ENCODE results near the gene FOXP1.

FOXP1 gene

DNA sequence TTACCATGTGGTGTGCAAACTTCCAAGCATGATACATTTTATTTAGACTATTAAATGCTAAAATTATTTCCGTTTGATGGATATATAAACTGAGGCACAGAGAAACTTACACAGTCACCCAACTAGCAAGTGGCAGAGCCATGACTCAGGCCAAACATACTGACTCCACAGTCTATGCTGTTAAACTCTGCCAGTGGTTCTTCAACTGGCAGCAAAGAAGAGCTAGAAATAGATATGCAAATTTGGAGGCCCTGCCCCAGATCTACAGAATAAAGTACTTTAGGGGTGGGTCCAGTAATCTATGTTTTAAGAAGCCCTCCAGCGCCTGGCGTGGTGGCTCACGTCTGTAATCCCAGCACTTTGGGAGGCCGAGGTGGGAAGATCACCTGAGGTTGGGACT lies 400.0 kb downstream of the FOXP1 start:
- in situ Hi-C loops (cut with MboI; ENCODE audit: low pct_unique_long_range_greater_than_20kb, low sequenced_read_pairs, unreplicated experiment) = no loop called here
- TF ChIP-seq, protein P1, sequence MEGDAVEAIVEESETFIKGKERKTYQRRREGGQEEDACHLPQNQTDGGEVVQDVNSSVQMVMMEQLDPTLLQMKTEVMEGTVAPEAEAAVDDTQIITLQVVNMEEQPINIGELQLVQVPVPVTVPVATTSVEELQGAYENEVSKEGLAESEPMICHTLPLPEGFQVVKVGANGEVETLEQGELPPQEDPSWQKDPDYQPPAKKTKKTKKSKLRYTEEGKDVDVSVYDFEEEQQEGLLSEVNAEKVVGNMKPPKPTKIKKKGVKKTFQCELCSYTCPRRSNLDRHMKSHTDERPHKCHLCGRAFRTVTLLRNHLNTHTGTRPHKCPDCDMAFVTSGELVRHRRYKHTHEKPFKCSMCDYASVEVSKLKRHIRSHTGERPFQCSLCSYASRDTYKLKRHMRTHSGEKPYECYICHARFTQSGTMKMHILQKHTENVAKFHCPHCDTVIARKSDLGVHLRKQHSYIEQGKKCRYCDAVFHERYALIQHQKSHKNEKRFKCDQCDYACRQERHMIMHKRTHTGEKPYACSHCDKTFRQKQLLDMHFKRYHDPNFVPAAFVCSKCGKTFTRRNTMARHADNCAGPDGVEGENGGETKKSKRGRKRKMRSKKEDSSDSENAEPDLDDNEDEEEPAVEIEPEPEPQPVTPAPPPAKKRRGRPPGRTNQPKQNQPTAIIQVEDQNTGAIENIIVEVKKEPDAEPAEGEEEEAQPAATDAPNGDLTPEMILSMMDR (IDR thresholded peaks at IDR 0.05; ENCODE audit: extremely low read depth, insufficient read depth, missing control alignments) = no peak
- no peak for DNase-seq (ENCODE audit: low spot score)

DNA sequence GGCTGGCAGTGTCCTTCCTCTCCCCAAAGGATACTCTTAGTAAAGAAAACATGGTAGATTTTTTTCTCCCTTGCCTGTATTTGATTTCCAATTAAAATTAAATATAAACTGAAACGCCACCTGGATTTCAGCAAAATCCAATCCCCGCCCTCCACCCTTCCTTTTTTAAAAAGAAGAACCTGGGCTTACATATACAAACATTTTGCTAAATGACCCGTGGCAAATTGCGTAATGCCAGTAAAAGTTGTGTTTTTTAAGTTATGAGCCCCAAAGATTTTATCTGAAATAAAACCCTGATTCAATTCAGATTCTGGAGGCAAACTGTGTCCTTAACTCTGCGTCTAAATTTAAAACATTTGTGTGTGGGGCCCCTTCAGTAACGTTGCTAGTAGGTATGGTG lies 403.0 kb downstream of the FOXP1 start:
- in situ Hi-C loops (cut with MboI; ENCODE audit: low pct_unique_long_range_greater_than_20kb, low sequenced_read_pairs, unreplicated experiment) = no loop called here

DNA sequence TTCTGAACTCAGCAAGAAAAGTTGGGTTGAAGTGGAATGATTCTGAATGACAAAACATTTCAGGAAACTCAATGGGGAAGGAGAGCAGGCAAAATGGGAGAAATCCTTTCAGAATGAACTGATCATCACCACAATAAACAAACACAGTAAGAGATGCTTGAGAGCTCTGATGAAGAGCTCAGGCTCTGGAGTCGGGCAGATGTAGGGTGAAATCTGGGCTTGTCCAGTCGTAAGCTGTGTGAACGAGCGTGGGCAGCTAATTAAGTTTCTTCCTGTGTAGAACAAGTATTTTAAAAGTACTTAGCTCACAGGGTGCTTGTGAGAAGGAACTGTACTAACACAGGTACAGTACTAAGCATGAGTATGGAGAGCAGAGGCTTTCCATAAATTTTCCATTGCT lies 406.2 kb downstream of the FOXP1 start:
- in situ Hi-C loops (cut with MboI; ENCODE audit: low pct_unique_long_range_greater_than_20kb, low sequenced_read_pairs, unreplicated experiment) = no loop called here
- DNase-seq (ENCODE audit: low spot score) = no peak
- TF ChIP-seq, protein P1 (IDR thresholded peaks at IDR 0.05; ENCODE audit: extremely low read depth, insufficient read depth, missing control alignments) = no peak

More for the DNA sequence above, 403.0 kb downstream of the FOXP1 start:
- DNase-seq (ENCODE audit: low spot score) = no peak
- TF ChIP-seq, protein P1 (IDR thresholded peaks at IDR 0.05; ENCODE audit: extremely low read depth, insufficient read depth, missing control alignments) = no peak

DNA sequence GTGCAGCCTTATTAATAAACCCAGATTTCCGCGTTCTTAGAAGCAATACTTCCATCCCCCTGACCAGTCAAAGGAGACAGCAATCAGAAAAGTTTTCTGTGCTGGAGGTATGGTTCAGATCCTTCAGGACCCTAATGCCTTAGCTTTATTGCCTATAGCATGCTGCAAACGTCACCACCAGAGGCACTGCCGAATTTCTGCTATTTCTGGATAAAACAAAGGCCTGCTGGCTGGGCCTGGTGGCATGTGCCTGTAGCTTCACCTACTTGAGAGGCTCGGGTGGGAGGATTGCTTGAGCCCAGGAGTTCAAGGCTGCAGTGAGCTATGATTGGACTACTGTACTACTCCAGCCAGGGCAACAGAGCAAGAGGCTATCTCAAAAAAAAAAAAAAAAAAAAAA lies 407.2 kb downstream of the FOXP1 start:
- no peak for DNase-seq (ENCODE audit: low spot score)
- in situ Hi-C loops (cut with MboI; ENCODE audit: low pct_unique_long_range_greater_than_20kb, low sequenced_read_pairs, unreplicated experiment) = no loop called here
- TF ChIP-seq, protein P1 (IDR thresholded peaks at IDR 0.05; ENCODE audit: extremely low read depth, insufficient read depth, missing control alignments) = no peak

DNA sequence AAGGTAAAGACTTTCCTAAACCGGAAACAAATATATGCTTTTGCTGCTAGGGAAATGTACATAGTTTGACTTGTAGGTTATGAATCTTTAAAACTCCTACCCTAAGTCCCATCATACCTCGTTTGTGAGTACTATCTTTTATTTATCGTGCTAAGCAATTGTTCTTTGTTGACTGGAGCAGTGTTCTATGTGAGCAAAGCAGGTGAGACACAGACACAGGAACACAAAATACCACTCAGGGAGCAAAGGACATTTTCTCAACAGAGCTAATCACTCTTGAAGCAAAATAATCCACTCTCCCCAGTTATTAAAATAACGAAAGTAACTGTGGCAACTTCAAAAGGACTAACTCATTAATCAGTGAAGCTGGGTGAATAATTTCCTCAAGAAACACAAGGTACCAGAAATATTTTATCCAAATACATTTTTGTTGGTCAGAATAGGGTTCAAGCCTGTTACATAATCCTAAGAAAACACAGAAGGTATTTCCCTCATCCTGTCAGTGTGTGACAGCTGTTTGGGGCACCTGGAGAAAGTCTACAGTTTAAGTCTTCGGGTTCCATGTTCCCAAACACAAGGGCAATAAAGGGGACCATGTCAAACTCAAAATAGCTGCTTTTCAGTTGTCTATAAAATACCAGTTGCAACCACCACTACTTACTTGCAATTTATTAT lies 407.7 kb downstream of the FOXP1 start:
- TF ChIP-seq, protein P1 (IDR thresholded peaks at IDR 0.05; ENCODE audit: extremely low read depth, insufficient read depth, missing control alignments) = no peak
- DNase-seq (ENCODE audit: low spot score) = no peak
- in situ Hi-C loops (cut with MboI; ENCODE audit: low pct_unique_long_range_greater_than_20kb, low sequenced_read_pairs, unreplicated experiment) = no loop called here

DNA sequence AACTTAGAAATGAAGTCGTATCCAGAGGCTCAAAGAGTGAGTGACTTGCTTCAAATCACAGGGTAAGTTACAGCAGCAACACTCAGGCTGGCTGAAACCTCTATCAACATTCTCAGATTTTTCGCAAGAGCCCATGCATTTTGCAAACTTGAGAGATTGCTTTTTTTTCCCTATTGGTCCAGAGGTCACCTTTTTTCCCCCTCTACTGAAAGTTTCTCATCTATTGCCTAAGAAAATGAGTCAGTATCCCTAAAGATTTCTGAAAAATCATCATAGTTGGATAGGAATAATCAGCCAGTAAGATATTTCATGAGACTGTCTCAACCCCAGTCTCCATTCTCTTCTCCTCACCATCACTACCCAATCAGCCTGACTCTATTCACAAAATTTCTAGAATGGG lies 410.6 kb downstream of the FOXP1 start:
- DNase-seq (ENCODE audit: low spot score) = no peak
- in situ Hi-C loops (cut with MboI; ENCODE audit: low pct_unique_long_range_greater_than_20kb, low sequenced_read_pairs, unreplicated experiment) = no loop called here
- TF ChIP-seq, protein P1 (IDR thresholded peaks at IDR 0.05; ENCODE audit: extremely low read depth, insufficient read depth, missing control alignments) = no peak

Measured in GM13977 (cell line).